Measurements from ENCODE around the gene PACRG. TPM values are rescaled to one million over a fixed set of nuclear protein-coding genes. Genes with fewer than 3 reads are reported as not detected.

The PACRG gene
- polyA plus RNA-seq, 1 donor: 1.5 TPM

DNA sequence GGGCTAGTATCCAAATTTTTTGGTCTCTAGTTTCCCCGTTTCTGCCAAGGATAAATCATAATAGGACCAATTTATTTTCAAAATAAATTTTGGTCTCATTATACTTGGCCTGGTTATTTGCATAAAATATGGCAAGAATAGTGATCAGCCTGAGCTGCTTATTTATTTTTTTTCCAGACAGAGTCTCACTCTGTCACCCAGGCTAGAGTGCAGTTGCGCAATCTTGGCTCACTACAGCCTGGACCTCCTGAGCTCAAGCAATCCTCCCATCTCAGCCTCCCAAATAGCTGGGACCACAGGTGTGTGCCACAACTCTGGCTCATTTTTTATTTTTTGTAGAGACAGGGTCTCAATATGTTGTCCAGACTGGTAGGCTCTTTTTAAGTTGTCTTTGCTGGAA, 329.5 kb downstream of the PACRG start:
- no peaks in the 10 kb centered on the region for H3K4me1 ChIP-seq (ENCODE audit: control insufficient read depth, insufficient read depth, low read length)
- no peak for DNase-seq
- peaks cover 2% of the 10 kb centered on the region for H3K9me3 ChIP-seq (ENCODE audit: control insufficient read depth, low read depth, low read length)
- no peak overlapping the region for H3K4me3 ChIP-seq (ENCODE audit: low read length)
- 80% methylated on average over 1 of the region's 2 CpGs for WGBS (ENCODE audit: insufficient coverage, low lambda C conversion rate)
- H3K36me3 ChIP-seq (ENCODE audit: control insufficient read depth, insufficient read depth, low read length): no peaks in the 10 kb centered on the region
- no peak overlapping the region for H3K27ac ChIP-seq (ENCODE audit: low read length)
- no peaks in the 10 kb centered on the region for H3K27me3 ChIP-seq (ENCODE audit: control insufficient read depth, insufficient read depth, low read length)

- H3K9me3 ChIP-seq (ENCODE audit: control insufficient read depth, low read depth, low read length): peaks cover 2% of the 10 kb centered on the region
- WGBS (ENCODE audit: insufficient coverage, low lambda C conversion rate): no CpG with 5 or more reads among the region's 2 CpGs
- no peaks in the 10 kb centered on the region for H3K36me3 ChIP-seq (ENCODE audit: control insufficient read depth, insufficient read depth, low read length)
These were observed 335.0 kb downstream of the PACRG start for GRCh38 chr6:163062790-163063189.

GRCh38 chr6:163063561-163063960, 335.8 kb downstream of the PACRG start:
- DNase-seq: no peak
- no peaks in the 10 kb centered on the region for H3K36me3 ChIP-seq (ENCODE audit: control insufficient read depth, insufficient read depth, low read length)
- WGBS (ENCODE audit: insufficient coverage, low lambda C conversion rate): no CpG with 5 or more reads among the region's 6 CpGs
- H3K9me3 ChIP-seq (ENCODE audit: control insufficient read depth, low read depth, low read length): peaks cover 2% of the 10 kb centered on the region
- H3K27ac ChIP-seq (ENCODE audit: low read length): no peak overlapping the region
- H3K4me1 ChIP-seq (ENCODE audit: control insufficient read depth, insufficient read depth, low read length): no peaks in the 10 kb centered on the region
- H3K27me3 ChIP-seq (ENCODE audit: control insufficient read depth, insufficient read depth, low read length): no peaks in the 10 kb centered on the region
- H3K4me3 ChIP-seq (ENCODE audit: low read length): no peak overlapping the region

More at GRCh38 chr6:163062790-163063189, 335.0 kb downstream of the PACRG start:
- Histone ChIP-seq H3K4me1 (ENCODE audit: control insufficient read depth, insufficient read depth, low read length) (no peaks in the 10 kb centered on the region), H3K27me3 (ENCODE audit: control insufficient read depth, insufficient read depth, low read length) (no peaks in the 10 kb centered on the region), H3K27ac (ENCODE audit: low read length) (no peak overlapping the region), H3K4me3 (ENCODE audit: low read length) (no peak overlapping the region)
- no peak for DNase-seq

GRCh38 chr6:163064397-163064796, 336.6 kb downstream of the PACRG start:
- DNase-seq: no peak
- no peak overlapping the region for H3K4me3 ChIP-seq (ENCODE audit: low read length)
- H3K9me3 ChIP-seq (ENCODE audit: control insufficient read depth, low read depth, low read length): no peaks in the 10 kb centered on the region
- H3K4me1 ChIP-seq (ENCODE audit: control insufficient read depth, insufficient read depth, low read length): no peaks in the 10 kb centered on the region
- no peaks in the 10 kb centered on the region for H3K27me3 ChIP-seq (ENCODE audit: control insufficient read depth, insufficient read depth, low read length)
- H3K36me3 ChIP-seq (ENCODE audit: control insufficient read depth, insufficient read depth, low read length): no peaks in the 10 kb centered on the region
- no peak overlapping the region for H3K27ac ChIP-seq (ENCODE audit: low read length)
- WGBS (ENCODE audit: insufficient coverage, low lambda C conversion rate): 100% methylated on average over 2 of the region's 5 CpGs

DNA sequence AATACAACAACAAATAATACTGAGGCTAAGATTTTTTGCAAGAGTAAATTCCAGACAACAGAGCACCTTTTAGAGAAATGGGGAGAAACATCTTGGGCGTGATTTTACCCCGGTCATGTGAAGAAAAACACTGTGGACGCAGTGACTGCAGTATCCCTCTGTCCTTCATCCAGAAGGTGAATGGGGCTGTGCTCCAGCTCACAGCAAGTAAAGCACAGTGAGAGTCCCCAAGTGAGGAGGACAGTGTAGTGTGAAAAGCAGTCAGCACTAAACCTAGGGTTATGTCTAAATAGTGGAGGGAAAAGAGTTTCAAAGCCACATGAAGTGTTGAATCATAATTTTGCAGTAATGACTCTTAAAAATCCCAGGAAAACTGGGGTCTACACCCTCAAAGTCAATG, 338.4 kb downstream of the PACRG start:
- 90% methylated on average over 2 of the region's 3 CpGs for WGBS (ENCODE audit: insufficient coverage, low lambda C conversion rate)
- Histone ChIP-seq H3K36me3 (ENCODE audit: control insufficient read depth, insufficient read depth, low read length) (no peaks in the 10 kb centered on the region), H3K4me1 (ENCODE audit: control insufficient read depth, insufficient read depth, low read length) (no peaks in the 10 kb centered on the region), H3K27ac (ENCODE audit: low read length) (no peak overlapping the region), H3K9me3 (ENCODE audit: control insufficient read depth, low read depth, low read length) (no peaks in the 10 kb centered on the region), H3K27me3 (ENCODE audit: control insufficient read depth, insufficient read depth, low read length) (no peaks in the 10 kb centered on the region), H3K4me3 (ENCODE audit: low read length) (no peak overlapping the region)
- no peak for DNase-seq

- H3K4me1 ChIP-seq (ENCODE audit: control insufficient read depth, insufficient read depth, low read length): no peaks in the 10 kb centered on the region
- no peak for DNase-seq
- 83% methylated on average over 1 of the region's 8 CpGs for WGBS (ENCODE audit: insufficient coverage, low lambda C conversion rate)
- no peaks in the 10 kb centered on the region for H3K27me3 ChIP-seq (ENCODE audit: control insufficient read depth, insufficient read depth, low read length)
- H3K9me3 ChIP-seq (ENCODE audit: control insufficient read depth, low read depth, low read length): no peaks in the 10 kb centered on the region
- H3K36me3 ChIP-seq (ENCODE audit: control insufficient read depth, insufficient read depth, low read length): no peaks in the 10 kb centered on the region
- H3K27ac ChIP-seq (ENCODE audit: low read length): no peak overlapping the region
- H3K4me3 ChIP-seq (ENCODE audit: low read length): no peak overlapping the region
These were observed 349.4 kb downstream of the PACRG start for GRCh38 chr6:163077134-163077533.

- no peaks in the 10 kb centered on the region for H3K9me3 ChIP-seq (ENCODE audit: control insufficient read depth, low read depth, low read length)
- no CpG with 5 or more reads among the region's 7 CpGs for WGBS (ENCODE audit: insufficient coverage, low lambda C conversion rate)
- DNase-seq: no peak
- no peak overlapping the region for H3K27ac ChIP-seq (ENCODE audit: low read length)
- H3K4me3 ChIP-seq (ENCODE audit: low read length): no peak overlapping the region
- no peaks in the 10 kb centered on the region for H3K4me1 ChIP-seq (ENCODE audit: control insufficient read depth, insufficient read depth, low read length)
- H3K36me3 ChIP-seq (ENCODE audit: control insufficient read depth, insufficient read depth, low read length): no peaks in the 10 kb centered on the region
- no peaks in the 10 kb centered on the region for H3K27me3 ChIP-seq (ENCODE audit: control insufficient read depth, insufficient read depth, low read length)
These were observed 350.9 kb downstream of the PACRG start for GRCh38 chr6:163078712-163079111.

DNA sequence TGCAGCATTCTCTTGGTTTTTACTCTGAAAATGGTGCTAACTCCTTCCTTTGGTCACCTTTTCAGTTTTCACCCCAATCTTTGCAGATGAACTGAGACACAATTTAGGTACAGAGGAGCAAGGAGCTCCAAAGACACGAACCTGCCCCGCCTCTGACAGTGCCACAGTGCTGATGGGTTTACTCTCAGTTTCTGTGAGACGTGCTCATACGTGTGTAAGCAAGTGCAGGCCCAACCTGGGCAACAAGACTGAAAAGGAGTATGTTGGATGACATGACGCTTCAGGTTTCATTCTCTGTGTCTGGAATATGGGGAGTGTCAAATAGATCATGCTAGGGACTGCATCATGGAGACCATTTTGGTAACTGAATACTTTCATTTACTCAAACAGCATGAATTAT, 352.5 kb downstream of the PACRG start:
- WGBS (ENCODE audit: insufficient coverage, low lambda C conversion rate): no CpG with 5 or more reads among the region's 5 CpGs

GRCh38 chr6:163083141-163083540, 355.4 kb downstream of the PACRG start:
- H3K36me3 ChIP-seq (ENCODE audit: control insufficient read depth, insufficient read depth, low read length): no peaks in the 10 kb centered on the region
- no peaks in the 10 kb centered on the region for H3K4me1 ChIP-seq (ENCODE audit: control insufficient read depth, insufficient read depth, low read length)
- no peak overlapping the region for H3K27ac ChIP-seq (ENCODE audit: low read length)
- H3K9me3 ChIP-seq (ENCODE audit: control insufficient read depth, low read depth, low read length): peaks cover 5% of the 10 kb centered on the region
- no CpG with 5 or more reads among the region's 3 CpGs for WGBS (ENCODE audit: insufficient coverage, low lambda C conversion rate)
- H3K4me3 ChIP-seq (ENCODE audit: low read length): no peak overlapping the region
- H3K27me3 ChIP-seq (ENCODE audit: control insufficient read depth, insufficient read depth, low read length): no peaks in the 10 kb centered on the region
- no peak for DNase-seq

More for the DNA sequence above, 352.5 kb downstream of the PACRG start:
- no peaks in the 10 kb centered on the region for H3K9me3 ChIP-seq (ENCODE audit: control insufficient read depth, low read depth, low read length)
- no peak overlapping the region for H3K27ac ChIP-seq (ENCODE audit: low read length)
- H3K4me3 ChIP-seq (ENCODE audit: low read length): no peak overlapping the region
- no peaks in the 10 kb centered on the region for H3K36me3 ChIP-seq (ENCODE audit: control insufficient read depth, insufficient read depth, low read length)
- DNase-seq: no peak
- H3K27me3 ChIP-seq (ENCODE audit: control insufficient read depth, insufficient read depth, low read length): no peaks in the 10 kb centered on the region
- H3K4me1 ChIP-seq (ENCODE audit: control insufficient read depth, insufficient read depth, low read length): no peaks in the 10 kb centered on the region

GRCh38 chr6:163085426-163085825, 357.7 kb downstream of the PACRG start:
- DNase-seq: no peak
- Histone ChIP-seq H3K9me3 (ENCODE audit: control insufficient read depth, low read depth, low read length) (peaks cover 5% of the 10 kb centered on the region), H3K27ac (ENCODE audit: low read length) (no peak overlapping the region), H3K36me3 (ENCODE audit: control insufficient read depth, insufficient read depth, low read length) (no peaks in the 10 kb centered on the region), H3K27me3 (ENCODE audit: control insufficient read depth, insufficient read depth, low read length) (no peaks in the 10 kb centered on the region), H3K4me1 (ENCODE audit: control insufficient read depth, insufficient read depth, low read length) (no peaks in the 10 kb centered on the region), H3K4me3 (ENCODE audit: low read length) (no peak overlapping the region)
- WGBS (ENCODE audit: insufficient coverage, low lambda C conversion rate): 80% methylated on average over 3 of the region's 5 CpGs

DNA sequence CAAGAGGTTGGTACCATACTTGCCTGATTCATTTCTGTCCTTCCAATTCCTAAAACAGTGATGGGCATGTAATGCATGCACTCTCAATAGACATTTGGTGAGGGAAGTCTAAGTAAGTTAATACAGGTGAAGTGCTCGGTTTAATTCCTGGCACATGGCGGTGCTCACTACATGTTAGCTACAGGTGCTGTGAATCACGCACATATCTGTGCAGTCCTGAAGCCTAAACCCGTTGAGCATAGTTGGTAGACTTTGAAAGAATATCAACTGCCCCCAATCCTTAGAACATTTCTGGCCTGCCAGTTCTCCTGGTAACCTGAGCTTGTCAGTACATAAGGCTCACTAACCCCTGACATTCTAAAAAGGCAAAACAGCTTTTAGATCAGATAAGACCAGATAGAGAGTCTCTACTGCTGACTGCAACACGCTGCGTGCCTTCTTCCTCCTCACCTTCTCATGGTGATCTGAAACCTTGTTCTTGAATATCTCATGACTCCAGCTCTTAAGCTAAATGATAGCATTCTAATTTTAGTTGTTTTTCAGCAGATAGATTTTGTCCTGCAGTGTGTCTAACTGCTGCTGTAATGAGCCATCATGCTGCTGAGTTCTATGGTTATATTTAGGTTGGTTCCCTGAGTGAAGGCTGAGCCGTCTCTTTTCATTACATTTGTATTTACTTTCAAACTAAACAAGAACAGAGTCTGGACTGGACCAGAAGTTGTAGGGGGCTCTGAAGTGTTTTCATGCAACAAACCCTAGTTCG, 358.3 kb downstream of the PACRG start:
- H3K4me1 ChIP-seq (ENCODE audit: control insufficient read depth, insufficient read depth, low read length): no peaks in the 10 kb centered on the region
- no peak overlapping the region for H3K27ac ChIP-seq (ENCODE audit: low read length)
- H3K9me3 ChIP-seq (ENCODE audit: control insufficient read depth, low read depth, low read length): peaks cover 5% of the 10 kb centered on the region
- DNase-seq: peak in 1 of 2 donors; percentile 11
- no peaks in the 10 kb centered on the region for H3K27me3 ChIP-seq (ENCODE audit: control insufficient read depth, insufficient read depth, low read length)
- 47% methylated on average over 2 of the region's 8 CpGs for WGBS (ENCODE audit: insufficient coverage, low lambda C conversion rate)
- H3K36me3 ChIP-seq (ENCODE audit: control insufficient read depth, insufficient read depth, low read length): no peaks in the 10 kb centered on the region
- H3K4me3 ChIP-seq (ENCODE audit: low read length): no peak overlapping the region
